Lower leg skin (tissue), 4 donors: Measurements from ENCODE around the gene SLC29A3. TPM values are rescaled to one million over a fixed set of nuclear protein-coding genes. Genes with fewer than 3 reads are reported as not detected.

Source experiments
- DNase-seq, 2 donors: peaks; one replicate each; pipeline ENCODE4 v3.0.0-alpha.2; 2019; ENCODE audit warnings: low spot score in 2 of 2
- H3K4me3 ChIP-seq: fragments of 200-600 bp; sonication (generic); 2 replicates; pipeline ENCODE4 v1.5.1; 2017; ENCODE audit warnings: mild to moderate bottlenecking, low read depth; ENCODE audit not compliant: poor library complexity, severe bottlenecking
- POLR2A ChIP-seq, 2 donors: fragments of 450-650 bp; IDR thresholded peaks; one replicate each; pipeline ENCODE4 v1.6.1; 2016 to 2017; ENCODE audit warnings: antibody characterized with exemption in 2 of 2, mild to moderate bottlenecking in 1 of 2, moderate library complexity in 1 of 2
- WGBS, 2 donors: methylation state at CpG; one replicate each; pipeline ENCODE4 v1.1.5; 2018; 5-methylcytosine and 5-hydroxymethylcytosine counted together
- intact Hi-C: fragments of 100-400 bp; cut with DNase I; formaldehyde crosslinking; loops from one replicate; pipeline ENCODE4 v1.15.0; 2023; ENCODE audit warnings: low total_unique reads
- total RNA-seq, 4 donors: library from RNA; depleted of rRNA; stranded (reverse); fragments of >200 nt; gene quantifications; one replicate each; pipeline ENCODE4 v1.1.0, GENCODE V29; 2016
- TF ChIP-seq, protein P1 (sequence below), 3 donors: fragments of 450-650 bp; IDR thresholded peaks; one replicate each; pipeline ENCODE4 v1.5.1; 2016; ENCODE audit warnings: antibody characterized with exemption in 3 of 3, mild to moderate bottlenecking in 3 of 3, moderate library complexity in 2 of 3

The SLC29A3 gene
- total RNA-seq, 4 donors from 2014 or later, result 1.1 to 5.7 (median 2.6) TPM

- WGBS, 2 donors, result 83 to 100% methylated on average over 1 of the region's 1 CpG
- DNase-seq, result no peak
- intact Hi-C loops, result no loop called here
- no peak overlapping the region for H3K4me3 ChIP-seq
- TF ChIP-seq, protein P1, sequence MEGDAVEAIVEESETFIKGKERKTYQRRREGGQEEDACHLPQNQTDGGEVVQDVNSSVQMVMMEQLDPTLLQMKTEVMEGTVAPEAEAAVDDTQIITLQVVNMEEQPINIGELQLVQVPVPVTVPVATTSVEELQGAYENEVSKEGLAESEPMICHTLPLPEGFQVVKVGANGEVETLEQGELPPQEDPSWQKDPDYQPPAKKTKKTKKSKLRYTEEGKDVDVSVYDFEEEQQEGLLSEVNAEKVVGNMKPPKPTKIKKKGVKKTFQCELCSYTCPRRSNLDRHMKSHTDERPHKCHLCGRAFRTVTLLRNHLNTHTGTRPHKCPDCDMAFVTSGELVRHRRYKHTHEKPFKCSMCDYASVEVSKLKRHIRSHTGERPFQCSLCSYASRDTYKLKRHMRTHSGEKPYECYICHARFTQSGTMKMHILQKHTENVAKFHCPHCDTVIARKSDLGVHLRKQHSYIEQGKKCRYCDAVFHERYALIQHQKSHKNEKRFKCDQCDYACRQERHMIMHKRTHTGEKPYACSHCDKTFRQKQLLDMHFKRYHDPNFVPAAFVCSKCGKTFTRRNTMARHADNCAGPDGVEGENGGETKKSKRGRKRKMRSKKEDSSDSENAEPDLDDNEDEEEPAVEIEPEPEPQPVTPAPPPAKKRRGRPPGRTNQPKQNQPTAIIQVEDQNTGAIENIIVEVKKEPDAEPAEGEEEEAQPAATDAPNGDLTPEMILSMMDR (IDR thresholded peaks at IDR 0.05), result no peak
- no peak for TF ChIP-seq POLR2A (IDR thresholded peaks at IDR 0.05)
Measured at GRCh38 chr10:71368176-71368575, 49.1 kb downstream of the SLC29A3 start.

DNA sequence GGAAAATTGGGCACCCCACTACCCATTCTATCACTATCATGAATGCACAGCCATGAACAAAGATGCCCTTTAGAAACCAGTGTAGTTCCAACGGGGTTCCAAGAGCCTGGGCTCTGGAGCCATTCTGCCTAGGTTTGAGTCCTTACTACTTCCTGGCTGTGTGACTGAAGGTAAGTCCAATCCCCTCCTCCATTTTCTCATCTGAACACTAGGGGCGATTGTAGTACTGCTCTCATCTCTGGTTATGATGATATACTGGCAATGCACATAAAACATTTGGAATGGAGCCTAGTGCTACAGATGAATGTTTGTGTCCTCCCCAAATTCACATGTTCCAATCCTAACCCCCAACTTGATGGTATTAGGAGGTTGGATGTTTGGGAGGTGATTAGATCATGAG, 49.6 kb downstream of the SLC29A3 start:
- WGBS, 2 donors, result 56 to 81% methylated on average over 2 of the region's 2 CpGs
- no peak for DNase-seq
- no peak for TF ChIP-seq POLR2A (IDR thresholded peaks at IDR 0.05)
- TF ChIP-seq, protein P1 (IDR thresholded peaks at IDR 0.05), result no peak
- no peak overlapping the region for H3K4me3 ChIP-seq
- intact Hi-C loops, result no loop called here

DNA sequence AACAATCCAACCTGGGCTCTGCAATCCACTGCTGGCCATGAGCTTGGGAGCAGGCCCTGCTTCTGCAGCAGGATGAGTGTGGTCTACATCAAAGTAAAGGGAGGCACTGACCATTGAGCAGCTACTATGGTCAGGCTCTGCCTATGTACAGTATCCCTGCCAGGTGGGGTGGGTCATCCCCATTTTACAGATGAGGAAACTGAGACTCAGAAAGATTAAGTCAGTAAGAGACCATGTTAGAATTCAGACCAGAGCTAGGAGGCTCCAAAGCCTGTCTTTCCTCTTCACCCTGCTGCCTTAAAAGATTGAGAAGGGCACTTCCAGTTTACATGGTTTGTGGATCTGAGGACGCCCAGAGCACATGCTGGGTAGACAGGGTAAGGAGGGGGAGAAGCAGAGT, 50.5 kb downstream of the SLC29A3 start:
- intact Hi-C loops, result no loop called here
- TF ChIP-seq, protein P1 (IDR thresholded peaks at IDR 0.05), result no peak
- no peak for TF ChIP-seq POLR2A (IDR thresholded peaks at IDR 0.05)
- 85 to 89% methylated on average over 1 of the region's 1 CpG for WGBS, 2 donors
- no peak overlapping the region for H3K4me3 ChIP-seq
- no peak for DNase-seq

GRCh38 chr10:71370031-71370430, 51.0 kb downstream of the SLC29A3 start:
- no peak for DNase-seq
- intact Hi-C loops, result no loop called here
- no peak overlapping the region for H3K4me3 ChIP-seq
- no peak for TF ChIP-seq POLR2A (IDR thresholded peaks at IDR 0.05)
- TF ChIP-seq, protein P1 (IDR thresholded peaks at IDR 0.05), result no peak
- WGBS, 2 donors, result 60 to 75% methylated on average over 3 of the region's 3 CpGs

- 72% methylated on average over 6 of the region's 6 CpGs for WGBS, 2 donors
- intact Hi-C loops, result no loop called here
Measured at GRCh38 chr10:71371750-71372166, 52.7 kb downstream of the SLC29A3 start.

More at GRCh38 chr10:71371750-71372166, 52.7 kb downstream of the SLC29A3 start:
- TF ChIP-seq, protein P1 (IDR thresholded peaks at IDR 0.05), result no peak
- TF ChIP-seq POLR2A (IDR thresholded peaks at IDR 0.05), result no peak
- DNase-seq, result no peak
- H3K4me3 ChIP-seq, result no peak overlapping the region
